Measurements from ENCODE around the gene MAPK9.
A peak's percentile ranks its signal among the peaks of the same experiment; 100 is the strongest.

The MAPK9 gene

GRCh38 chr5:180291943-180292831 is at the start of gene MAPK9:
Gene MAPK9, minus strand, starts transcription at chr5:180292083. Its CDS starts 11,522 bp downstream, at chr5:180280561.
- DNase-seq = peak; percentile 87

DNA sequence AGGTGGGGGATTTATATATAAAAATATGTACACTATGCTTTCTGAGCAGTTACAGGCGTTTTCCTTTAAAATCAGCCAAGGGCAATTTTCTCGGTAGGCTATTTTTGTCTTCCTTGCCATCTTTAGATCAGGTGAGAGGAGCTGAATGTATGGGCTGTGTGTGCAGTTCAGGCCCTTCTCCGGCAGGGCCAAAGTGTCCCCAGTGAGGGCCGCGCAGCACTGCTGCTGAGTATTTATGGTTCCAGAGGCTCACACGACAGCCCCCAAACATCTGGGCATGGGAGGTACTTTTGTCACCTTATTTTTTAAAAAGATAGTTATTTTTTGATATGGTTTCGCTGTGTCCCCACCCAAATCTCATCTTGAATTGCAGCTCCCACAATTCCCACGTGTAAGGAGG is 49.7 kb upstream of the MAPK9 start:
- no peak for DNase-seq

- no peak for DNase-seq
Observed at GRCh38 chr5:180340856-180341255, 49.0 kb upstream of the MAPK9 start.

DNA sequence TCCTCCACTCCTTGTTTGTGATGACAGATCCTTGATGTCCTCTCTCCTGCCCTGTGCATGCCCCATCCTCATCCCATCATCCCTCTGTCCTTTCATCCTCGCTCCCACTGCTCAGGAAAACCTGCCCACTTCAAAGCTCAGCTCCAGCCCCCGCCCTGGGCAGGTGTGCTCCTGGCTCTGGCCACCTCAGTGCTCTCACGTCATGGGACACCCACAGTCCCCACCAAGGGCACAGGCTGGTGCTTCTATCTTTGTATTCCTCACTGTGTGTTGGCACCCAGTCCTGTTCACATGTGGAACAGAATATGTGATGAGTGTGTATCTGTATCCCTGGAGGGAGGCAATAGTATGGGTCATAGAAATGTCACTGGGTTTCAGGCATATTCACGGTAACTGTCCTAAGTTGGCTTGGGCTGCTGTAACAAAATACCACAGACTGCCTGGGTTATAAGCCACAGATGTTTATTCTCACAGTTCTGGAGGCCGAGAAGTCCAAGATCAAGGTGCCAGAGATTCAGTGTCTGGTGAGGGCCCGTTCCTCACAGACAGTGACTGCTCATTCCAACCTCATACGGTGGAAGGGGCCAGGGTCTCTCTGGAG is 47.8 kb upstream of the MAPK9 start:
- DNase-seq = no peak

GRCh38 chr5:180338001-180338707 is 46.3 kb upstream of the MAPK9 start:
- no peak for DNase-seq

DNA sequence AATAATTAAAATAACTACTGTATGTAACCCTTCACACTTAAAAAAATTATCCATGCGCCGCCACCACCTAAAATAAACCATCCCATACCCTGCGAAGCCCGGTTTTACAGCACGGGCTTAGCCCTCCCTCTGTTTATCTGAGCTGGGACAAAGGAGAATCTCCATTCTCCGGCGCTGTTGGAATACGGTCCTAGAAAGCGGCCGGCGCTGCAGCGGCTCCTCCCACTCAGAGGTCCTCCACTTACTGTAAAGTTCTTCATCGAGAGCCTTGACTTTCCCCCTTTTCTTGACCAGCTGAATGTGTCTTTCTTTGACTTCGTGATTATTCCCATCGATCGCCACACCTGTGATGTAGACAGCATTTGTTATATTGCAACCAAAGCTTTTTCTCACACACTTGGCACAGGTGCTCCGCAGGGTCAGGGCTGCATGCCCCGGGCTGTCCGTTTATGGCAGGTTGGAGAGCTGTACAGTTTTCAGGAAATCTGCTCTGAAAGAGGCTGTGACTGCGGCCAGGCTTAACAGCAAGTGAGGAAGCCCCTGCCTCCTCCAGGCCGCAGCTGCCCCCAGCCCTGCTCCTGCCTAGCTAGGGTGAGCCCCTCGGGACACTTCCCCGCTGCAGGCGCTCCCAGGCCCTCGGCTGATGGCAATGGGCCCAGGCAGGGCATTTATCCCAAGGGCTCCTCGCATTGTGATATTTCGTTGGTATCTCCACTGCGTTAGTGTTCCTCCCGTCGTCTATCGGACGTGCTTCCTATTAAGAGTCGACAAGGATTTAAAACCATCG is 44.5 kb upstream of the MAPK9 start:
- DNase-seq = no peak

DNA sequence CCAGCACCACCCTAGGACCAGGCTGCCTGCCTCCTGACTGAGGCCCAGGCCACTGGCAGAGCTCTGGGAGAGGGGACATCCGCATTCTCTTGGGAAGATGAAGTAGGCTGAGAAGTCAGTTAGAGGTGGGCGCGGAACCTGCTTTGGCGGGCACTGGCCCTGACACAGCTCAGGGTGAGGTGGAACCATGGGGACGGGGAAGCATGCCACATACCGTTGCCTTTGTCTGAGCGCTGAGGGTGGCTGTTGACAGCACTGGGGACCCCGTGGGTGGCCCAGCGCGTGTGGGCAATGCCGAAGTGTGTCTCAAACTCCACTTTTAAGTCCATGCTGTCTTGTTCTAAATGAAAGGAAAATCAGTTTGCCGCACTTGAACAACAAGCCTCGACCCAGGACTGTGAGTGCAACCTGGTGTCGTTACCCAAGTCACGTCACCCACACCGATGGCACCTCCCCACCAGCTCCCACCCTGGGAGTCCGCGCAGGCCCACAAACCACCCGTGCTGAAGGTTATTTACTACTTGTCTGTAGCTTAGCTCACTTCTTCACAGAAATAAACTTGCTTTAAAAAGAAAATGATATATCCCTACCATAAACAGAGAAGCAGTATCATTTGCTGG is 43.8 kb upstream of the MAPK9 start:
- DNase-seq = no peak

DNA sequence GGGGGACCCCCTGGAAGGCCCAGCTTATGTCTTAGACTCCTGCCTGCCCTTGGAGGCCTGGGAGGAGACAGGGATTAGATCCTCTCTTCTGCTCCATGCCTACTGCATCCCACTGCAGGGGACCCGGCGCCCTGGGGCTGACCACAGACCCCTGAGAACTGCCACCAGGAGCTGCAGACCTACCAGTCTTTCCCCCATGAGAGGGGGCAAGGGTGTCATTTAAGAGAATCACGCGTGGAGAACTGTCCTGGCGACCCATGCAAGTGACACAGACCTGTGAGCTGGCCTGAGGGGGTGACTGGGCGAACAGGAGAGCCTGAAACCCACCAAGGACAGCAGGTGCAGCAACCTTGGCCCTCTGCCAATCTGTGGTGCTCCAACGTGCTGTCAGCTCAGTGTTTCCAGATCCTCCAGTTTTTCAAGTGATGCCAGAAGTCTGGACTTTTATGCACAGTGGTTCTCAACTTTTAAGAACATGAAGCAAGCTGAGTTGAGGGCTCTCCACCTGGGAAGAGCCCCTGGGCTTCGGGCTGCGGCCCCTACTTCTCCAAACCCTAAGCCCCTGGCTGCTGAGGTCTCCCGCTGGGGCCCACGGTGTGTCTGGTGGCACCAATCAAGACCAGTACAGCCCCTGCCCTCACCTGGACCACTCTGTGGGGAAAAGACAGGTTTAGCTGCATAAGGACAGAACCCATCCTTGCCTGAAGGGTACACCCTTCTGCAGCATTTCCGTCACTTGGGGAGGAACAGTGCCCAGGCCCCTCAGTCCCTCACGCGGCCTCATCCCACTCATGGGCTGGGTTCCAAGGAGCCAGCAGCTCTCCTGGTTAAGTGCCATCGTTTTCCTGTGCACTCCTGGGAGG is 43.1 kb upstream of the MAPK9 start:
- no peak for DNase-seq

DNA sequence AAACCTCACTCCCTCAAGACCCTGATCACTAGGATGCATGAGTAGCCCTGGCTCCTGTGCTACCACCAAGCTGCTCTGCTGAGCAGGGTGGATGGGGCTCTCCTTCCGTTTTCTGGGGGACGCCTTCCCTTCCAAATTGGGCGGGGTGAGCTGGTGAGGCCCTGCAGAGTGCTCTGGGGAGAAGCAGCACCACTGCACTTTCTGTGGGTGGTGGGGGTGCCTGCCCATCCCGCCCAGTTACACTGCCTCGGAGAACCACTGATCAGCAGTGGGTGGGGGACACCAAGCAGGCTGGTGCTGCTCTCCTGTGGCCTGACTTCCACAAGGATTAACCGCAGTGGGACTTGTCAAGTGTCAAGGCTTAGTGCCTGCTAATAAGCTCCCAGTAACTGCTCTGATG is 42.3 kb upstream of the MAPK9 start:
- DNase-seq = no peak

DNA sequence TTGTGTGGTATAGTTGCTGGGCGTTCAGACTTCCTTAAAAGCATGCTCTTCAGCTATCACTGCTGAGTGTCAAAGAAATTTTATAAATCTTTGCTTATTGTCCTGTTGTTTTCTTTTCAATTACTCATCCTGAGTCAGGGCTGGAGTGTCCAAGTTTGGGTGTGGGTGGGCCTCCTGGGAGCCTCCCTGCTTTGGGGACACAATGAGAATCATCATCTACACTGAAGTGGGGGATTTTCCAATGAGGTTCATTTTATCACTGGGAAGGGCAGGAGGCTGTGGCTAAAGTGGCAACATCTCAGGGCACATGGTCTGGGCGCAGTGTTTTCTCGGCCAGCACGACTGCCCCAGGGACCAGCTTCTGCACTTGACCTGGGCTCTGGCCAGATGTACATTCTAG is 41.8 kb upstream of the MAPK9 start:
- no peak for DNase-seq

DNA sequence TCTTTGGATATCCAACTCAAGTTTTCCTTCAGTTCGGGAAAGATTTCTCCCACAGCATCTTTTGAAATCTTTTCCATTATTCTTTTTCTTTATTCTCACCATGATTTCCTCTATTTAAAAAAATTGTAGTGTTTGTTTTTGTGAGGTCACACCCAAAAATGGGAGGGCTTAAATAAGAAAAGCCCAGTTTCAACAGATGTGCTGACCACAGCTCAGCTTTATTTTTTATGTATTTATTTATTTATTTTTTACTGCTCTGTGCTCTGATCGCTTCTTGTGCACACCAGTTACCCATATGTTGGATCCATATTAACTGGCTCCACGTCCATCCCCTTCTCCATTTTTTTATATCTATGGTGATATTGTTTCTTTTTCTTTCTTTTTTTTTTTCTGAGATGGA is 41.0 kb upstream of the MAPK9 start:
- DNase-seq = no peak

DNA sequence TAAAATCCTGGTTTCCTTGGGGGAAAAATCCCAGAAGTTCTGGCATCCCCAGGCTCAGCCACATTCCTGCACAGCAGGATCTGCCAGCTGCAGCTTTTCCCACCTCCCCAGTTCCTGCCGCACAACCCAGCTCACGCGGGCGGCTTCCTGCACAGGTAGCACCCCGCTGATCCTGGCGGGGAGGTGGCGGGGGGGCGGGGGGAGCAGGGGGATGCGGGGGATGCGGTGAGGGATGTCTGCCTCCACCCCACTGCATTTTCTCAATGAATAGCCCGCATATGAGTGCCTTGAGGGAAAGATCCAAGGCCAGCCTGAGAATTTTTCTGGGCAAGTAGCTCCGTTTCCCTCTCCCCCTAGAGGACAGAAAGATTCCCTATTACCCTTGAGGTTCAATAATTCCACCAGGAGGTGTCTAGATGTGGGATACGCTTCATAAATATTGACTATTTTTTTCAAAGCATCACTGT is 40.2 kb upstream of the MAPK9 start:
- DNase-seq = peak; percentile 76

- peak; percentile 82 for DNase-seq
Observed at GRCh38 chr5:180331647-180331950, 39.7 kb upstream of the MAPK9 start.

DNA sequence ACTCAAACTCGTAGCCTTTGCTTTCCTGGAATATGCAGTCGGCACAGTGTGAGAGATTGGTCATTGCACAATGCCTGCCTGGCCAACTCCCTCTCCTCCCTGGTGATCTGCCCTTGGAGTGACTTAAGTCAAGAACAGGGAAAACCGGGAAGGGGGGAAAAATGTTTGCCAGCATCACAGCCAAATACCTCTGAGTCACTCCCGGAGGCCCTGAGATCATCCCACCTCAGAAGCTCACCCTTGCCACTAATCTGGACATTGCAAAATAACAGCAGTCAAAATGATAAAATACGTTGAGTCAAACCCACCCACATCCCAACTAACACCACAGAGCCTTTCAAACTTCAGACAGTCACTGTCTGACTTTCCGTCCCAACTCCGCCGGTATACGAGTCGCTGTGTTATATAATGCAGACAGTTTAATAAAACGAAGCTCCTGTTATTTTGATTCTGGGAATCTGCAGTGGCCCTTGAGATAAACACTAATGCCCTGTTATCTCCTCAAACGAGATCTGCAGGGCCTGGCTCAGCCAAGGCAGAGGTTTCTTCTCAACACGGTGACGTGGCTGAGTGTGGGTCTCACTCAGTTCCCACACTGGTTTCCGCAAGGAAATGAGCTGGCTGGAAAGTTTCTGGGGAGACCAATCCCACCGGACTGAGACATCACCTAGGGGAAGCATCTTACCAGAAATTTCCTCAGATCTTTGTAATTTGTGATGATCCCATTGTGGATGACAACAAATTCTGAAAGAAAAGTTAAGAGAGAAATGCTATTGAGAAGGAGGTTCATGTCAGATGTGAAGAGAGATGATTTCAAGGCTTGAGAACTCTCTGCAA is 39.1 kb upstream of the MAPK9 start:
- DNase-seq = peak; percentile 89

- no peak for DNase-seq
Observed at GRCh38 chr5:180330270-180330648, 38.4 kb upstream of the MAPK9 start.

DNA sequence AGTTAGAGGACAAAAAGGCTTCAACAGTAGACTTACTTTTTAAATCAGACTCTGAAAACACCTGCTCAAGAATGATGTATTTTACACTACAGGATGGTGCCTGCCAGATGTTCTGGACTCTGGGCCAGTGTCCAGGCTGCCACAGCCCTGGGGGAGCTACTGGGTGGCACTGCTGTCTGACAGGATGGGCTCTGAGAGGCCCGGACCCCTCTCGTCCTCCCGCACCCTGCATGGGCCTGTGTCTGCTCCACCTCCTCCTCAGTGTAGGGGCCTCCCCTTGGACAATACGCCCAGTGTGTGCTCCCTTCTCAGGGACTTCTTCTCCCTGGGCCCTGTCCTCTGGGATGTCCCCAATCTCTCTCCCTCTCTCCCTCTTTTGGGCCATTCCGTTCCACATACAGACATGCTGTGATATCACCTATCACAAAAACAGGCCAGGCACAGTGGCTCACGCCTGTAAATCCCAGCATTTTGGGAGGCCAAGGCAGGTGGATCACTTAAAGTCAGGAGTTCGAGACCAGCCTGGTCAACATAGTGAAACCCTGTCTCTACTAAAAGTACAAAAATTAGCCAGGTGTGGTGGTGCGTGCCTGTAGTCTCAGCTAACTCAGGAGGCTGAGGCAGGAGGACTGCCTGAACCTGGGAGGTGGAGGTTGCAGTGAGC is 37.9 kb upstream of the MAPK9 start:
- DNase-seq = no peak

GRCh38 chr5:180329138-180329435 is 37.2 kb upstream of the MAPK9 start:
- no peak for DNase-seq

DNA sequence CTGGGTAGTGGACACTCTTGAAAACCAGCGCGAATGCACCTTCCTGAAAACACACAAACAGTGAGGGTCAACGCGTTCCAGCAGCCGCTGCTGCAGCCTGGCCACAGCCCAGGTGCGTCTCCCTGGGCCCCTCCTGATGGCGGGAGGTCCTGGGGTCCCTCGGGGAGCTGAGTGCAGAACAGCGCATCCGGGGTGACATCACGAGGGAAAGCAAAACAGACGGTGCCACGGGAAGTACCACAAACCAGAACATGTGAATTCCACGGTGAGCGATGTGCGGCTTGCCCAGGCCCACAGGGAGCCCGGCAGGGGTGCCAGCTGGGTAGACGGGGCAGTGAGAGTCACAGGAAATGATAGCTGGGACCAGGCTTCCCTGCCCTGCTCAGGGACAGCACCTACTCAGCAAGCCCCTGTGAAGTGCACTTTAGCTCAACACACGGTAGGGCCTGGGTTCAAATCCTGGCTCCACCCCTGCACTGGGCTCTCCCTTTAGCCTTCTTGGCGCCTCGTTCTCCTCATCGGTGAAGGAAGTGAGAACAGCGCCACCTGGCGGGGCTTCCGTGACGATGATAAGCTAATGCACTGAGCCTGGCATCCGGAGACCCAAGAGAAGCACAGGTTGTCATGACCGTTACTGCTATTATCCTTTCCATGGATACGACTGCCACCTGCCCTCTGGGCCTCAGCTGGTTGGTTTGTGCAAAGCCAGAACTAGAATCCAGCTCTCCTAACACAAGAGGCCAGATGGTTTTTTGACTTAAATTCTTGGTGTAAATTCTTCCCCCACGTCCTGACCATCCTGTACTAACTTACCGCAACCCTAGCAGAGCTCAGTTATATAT is 36.6 kb upstream of the MAPK9 start:
- peak; percentile 89 for DNase-seq

GRCh38 chr5:180326989-180327565 is 35.2 kb upstream of the MAPK9 start:
- no peak for DNase-seq

Data from islet precursor cell (in vitro differentiated cells).